Stimulated activated CD8-positive, alpha-beta memory T cell treated with anti-CD3 and anti-CD28 coated beads, Interleukin-12 subunit alpha, Interleukin-12 subunit beta, amount 100 ng/mL, for 24 hours (primary cell): Measurements from ENCODE around the gene SCAF1.

Experiments used
- DNase-seq: peaks from one replicate; pipeline ENCODE4 v3.0.0-alpha.2; 2020; ENCODE audit errors: extremely low read depth

SCAF1 gene

DNA sequence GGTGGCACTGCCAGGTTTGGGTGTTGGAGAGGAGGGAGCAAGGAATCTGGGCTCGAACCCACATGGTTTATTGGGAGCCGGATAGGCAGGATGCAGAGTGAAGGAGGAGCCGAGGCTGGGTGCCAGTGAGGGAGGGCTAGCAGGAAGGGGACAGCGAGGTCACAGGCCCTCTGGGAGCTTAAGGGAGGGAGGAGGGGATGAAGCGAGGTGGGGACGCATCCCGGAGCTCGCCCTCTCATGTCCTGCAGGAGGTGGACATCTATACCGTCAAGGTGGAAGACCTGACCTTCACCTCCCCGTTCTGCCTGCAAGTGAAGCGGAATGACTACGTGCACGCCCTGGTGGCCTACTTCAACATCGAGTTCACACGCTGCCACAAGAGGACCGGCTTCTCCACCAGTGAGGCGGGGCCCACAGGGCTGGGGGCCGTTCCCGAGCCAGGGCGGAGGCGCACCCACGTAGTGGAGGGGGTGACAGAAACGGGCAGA is 43.9 kb downstream of the SCAF1 start:
- DNase-seq = no peak

DNA sequence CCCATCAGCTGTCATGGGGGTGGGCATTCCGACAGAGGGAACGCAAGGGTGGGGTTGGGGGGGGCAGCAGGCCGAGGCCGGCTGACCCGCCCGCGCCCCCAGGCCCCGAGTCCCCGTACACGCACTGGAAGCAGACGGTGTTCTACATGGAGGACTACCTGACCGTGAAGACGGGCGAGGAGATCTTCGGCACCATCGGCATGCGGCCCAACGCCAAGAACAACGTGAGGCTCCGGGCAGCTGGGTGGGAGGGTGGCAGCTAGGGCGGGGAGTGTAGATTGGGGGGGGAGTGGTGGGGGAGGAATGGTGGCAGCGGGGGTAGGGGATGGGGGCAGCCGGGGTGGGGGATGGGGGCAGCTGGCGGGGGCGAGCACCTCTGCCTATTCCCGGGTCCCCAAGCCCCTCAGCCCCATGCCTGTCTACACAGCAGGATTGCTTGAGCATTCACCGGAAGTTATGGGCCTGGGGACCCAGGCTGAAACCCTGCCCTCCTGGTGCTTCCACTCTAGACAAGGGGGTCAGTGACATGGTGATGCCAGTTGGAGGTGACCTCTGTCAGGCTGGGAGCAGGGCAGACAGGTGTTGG is 44.6 kb downstream of the SCAF1 start:
- DNase-seq = no peak

DNA sequence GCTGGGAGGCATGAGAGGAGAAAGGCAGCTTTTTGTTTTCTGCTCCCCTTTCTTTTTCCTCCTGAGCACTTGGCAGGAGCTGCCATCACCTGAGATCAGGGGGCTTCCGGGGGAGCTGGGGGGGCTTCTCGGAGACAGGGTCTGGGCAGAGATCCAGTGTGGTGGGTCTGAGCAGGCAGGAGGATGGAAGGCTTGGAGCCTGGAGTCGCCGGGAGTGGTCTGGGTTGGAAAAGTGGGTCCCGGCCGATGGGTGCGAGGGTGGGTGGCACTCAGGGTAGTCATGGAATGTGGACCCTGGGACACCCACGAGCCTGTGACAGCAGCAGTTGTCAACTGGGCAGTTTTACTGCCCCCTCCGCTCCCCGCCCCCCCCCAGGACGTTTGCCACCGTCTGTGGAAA is 45.1 kb downstream of the SCAF1 start:
- no peak for DNase-seq

DNA sequence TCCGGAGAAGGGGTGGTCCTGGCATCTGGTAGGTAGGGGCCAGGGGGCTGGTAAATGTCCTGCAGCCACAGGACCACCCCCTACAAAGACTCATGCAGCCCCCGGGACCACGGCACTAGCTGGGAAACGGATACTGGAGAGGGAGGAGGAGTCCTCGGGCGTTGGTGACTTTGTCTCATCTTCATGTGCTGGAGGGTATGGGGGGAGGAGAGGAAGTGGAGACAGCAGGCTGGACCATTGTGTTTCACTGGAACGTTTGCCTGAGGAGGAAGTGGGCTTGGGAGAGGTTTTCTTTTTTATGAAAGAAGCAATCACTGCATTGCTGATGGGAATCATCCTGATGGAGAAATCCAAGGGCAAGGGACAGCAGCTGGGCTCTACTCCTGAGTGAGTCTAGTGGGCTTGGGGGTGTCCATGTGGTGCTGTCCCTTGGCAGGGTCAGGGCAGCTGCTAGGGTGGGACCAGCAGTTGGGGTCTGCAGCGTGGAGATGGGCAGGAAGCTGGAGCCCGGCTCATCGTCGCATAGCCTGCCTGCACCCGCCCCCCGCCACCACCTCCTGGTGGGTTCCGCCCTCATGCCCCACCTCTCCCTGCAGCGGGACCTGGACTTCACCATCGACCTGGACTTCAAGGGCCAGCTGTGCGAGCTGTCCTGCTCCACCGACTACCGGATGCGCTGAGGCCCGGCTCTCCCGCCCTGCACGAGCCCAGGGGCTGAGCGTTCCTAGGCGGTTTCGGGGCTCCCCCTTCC is 45.7 kb downstream of the SCAF1 start:
- DNase-seq = no peak

DNA sequence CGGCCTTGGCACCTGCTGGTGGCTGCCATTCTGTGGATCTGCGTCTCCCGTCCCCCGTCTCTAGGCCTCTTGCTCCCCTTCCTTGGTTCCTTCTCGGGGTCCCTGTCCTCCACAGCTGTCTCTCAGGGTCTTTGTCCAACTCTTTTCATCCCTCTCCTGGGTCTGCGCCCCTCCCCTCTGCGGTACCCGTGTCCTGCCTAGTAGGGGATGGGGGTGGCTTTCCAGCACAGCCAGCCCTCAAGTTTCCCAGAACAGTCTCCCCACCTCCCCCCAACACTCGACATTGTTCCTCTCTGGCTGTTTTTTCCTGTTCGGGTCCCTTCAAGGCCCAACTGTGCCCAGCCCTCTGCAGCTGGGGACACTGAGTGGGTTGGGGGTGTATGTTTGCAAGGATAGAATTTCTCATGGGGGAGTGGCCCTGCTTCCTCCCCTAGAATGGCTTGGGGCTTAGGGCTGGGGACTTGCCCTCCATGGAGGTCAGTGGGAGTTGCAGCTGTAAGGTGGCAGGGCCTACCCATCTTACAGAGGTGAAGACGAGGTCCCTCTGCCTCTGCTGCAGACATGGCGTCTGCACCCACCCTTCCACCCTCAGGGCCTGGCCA is 46.6 kb downstream of the SCAF1 start:
- DNase-seq = no peak

DNA sequence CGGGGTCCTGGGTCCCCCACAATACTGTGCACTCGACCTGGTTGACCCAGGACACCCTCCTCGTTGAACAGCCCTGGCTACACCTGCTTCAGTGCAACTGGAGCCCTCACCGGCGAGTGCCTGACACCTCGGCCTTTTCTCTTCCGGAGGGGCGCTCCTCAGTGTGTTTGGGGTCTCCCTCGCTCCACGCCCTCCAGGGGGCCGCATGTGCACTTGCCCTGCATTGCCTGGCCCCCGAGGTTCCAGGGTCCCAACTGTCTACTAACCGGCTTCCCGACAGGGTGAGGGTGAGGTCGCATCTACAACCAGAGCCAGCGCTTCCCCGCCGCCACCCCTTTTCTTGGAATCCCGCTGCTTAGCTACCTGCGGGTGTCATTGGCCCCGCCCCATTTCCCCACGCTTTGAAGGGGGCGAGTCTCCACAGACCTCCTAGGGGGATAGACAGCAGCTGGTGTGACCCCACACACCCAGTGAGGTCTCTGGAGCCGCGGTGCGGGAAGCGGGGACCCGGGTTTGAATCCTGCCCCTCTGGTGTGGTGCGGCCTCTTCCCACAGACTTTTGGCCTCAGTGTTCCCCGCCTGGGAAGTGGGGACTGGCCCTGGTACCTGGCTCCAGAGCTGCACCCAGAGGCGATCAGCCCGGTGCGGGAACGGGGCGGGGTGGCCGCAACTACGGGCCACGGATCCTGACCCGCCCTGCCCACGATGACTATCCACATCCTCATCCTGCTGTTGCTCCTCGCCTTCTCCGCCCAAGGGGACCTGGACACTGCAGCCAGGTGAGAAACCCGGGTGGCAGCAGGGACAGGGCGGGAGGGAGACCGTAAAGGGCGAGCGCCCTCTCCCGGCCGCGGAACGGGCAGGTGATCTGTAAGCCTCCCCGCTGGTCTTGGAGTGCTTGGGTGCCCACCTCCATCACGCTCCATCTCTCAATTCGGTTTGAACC is 47.4 kb downstream of the SCAF1 start, which contains the start of gene ADM5:
TSS of gene ADM5 (plus strand) at position 462 of the 946 bp plus-strand sequence. CDS start at position 706, 244 bp downstream.
- DNase-seq = no peak

DNA sequence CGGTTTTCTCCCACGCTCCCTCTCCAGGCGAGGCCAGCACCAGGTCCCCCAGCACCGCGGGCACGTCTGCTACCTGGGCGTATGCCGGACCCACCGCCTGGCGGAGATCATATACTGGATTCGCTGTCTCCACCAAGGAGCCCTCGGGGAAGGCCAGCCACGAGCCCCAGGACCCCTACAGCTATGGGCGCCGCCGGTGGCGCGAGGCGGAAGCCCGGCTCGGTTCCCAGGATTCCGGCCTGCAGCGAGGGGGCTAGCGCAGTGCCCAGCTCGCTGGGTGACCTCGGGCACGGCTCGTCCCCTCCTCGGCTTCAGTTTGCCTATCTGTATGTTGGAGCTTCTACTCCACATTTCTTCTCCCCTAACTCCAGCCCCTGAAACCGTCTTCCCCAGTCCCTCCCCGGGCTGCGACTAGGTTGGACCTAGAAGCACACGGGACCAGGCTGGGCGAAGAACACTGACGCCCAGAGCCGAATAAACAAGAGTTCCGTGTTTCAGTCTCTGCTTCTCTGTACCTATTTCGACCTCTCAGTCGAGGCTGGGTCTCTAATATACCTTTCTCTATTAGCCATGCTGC is 48.2 kb downstream of the SCAF1 start:
- DNase-seq = no peak

DNA sequence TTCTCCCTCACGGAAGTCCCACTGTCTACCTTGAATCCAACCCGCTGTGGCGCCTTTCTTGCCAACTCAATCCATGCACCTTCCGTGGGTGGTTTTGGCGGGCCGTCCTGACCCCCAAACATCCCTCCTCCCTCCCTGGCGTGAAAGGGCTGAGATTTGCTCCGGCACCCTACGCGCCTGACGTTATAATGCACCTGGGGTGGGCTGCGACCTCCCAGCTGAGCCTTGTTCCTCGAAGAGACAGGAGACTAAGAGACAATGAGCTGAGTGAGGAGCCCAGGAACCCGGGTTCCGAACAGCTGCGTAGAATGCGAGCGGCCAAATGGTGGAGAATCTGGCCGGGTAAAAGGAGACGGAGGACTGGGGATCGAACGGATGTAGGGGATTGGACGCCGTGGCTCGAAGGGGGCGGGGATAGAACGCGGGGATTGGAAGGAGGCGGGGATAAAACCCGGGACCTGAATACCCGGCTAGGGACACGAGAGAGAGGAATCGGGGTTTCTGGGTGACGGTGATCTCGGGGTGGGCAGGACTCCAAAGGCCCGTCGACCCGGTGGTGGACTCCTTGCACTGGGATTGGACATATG is 48.7 kb downstream of the SCAF1 start, which contains the start of gene CPT1C:
TSS of gene CPT1C (plus strand) at position 461 of the 587 bp plus-strand sequence. CDS start 1,137 bp downstream, outside the sequence.
- DNase-seq = no peak

DNA sequence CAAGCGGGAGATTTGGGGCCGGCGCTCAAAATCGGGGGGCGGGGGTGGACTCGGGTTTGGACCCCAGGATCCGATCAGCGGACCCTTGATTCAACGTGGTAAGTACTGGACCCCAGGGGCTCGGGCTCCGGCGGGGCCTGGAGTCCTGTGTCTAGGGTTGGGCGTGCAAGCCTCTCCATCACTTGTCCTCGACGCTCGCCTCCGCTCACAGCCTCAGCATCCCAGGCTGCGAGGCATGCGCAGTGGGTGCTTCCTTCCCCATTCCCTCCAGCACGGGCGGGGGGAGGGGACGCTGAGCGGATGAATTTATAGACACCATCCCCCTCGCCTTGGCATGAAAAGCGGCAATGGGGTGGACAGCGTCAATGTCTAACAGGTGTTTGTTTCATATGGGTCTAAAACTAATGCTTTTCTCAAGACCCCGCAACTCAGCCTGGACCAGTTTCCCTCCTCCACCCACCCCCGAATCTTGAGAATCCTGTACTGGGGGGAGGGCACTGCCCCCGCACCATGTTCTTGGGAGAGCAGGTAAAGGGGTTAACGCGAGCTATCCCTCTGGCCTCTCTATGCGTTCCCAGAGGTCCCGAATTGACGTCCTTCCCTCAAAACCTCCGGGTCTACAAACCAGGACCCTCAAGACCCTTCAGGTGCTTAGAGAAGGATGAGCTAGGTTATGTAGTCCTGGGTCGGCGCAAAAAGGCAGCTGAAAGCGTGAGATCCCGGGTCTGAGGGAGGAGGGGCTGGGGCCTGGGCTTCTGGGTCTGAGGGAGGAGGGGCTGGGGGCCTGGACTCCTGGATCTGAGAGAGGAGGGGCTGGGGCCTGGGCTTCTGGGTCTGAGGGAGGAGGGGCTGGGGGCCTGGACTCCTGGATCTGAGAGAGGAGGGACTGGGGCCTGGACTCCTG is 49.5 kb downstream of the SCAF1 start:
- no peak for DNase-seq

DNA sequence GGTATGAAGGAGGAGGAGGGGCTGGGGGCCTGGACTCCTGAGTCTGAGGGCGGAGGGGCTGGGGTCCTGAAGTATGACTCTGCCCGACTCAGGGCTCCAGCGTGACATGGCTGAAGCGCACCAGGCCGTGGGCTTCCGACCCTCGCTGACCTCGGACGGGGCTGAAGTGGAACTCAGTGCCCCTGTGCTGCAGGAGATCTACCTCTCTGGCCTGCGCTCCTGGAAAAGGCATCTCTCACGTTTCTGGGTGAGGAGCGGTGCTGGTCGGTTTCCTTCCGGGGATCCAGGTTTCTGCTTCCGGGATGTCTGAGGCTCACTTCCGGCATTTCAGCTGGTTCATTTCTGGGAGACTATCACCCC is 50.1 kb downstream of the SCAF1 start:
- DNase-seq = no peak

DNA sequence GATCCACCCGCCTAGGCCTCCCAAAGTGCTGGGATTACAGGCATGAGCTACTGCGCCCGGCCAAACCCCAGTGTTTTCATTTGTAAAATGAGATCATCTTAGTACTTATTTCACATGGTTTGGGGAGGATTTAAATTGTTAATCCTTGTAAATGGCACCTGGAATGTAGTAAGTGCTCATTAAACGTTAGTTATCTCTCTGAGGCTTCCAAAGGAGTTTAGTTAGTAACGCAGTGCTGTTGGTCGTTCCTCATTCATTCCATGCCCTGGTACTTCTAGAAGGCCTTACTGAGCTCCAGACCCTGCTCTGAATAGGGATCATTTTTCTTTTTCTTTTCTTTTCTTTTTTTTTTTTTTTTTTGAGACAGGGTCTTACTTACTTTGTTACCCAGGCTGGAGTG is 54.1 kb downstream of the SCAF1 start:
- DNase-seq = no peak

DNA sequence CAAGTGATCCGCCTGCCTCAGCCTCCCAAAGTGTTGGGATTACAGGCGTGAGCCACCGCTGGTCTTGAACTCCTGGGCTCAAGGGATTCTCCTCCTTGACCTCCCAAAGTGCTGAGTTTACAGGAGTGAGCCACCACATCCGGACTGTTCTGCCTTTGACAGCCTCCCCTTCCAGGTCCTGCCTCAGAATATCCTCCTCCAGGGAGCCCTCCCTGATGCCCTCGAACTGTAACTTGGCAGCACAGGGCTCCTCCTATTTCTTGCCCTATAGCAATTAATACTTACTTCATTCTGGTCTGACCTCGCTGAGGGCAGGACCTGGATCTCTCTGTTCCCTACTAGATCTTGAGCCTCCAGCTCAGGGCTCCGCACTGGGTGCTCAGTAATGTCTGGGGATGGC is 54.9 kb downstream of the SCAF1 start:
- no peak for DNase-seq

DNA sequence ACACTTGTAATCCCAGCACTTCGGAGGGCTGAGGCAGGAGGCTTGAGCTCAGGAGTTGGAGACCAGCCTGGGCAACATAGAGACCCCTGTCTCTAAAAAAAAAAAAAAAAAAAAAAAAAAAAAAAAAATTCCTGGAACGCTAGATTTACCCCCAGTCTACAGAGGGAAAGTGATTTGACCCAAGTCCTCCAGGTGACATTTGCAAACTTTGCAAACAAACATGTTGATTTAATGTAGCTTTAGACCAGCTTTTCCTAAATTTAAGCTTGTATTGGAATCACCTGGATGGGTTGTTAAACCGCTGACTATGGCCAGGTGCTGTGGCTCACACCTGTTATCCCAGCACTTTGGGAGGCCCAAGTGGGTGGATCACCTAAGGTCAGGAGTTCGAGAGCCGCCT is 57.4 kb downstream of the SCAF1 start:
- DNase-seq = no peak

DNA sequence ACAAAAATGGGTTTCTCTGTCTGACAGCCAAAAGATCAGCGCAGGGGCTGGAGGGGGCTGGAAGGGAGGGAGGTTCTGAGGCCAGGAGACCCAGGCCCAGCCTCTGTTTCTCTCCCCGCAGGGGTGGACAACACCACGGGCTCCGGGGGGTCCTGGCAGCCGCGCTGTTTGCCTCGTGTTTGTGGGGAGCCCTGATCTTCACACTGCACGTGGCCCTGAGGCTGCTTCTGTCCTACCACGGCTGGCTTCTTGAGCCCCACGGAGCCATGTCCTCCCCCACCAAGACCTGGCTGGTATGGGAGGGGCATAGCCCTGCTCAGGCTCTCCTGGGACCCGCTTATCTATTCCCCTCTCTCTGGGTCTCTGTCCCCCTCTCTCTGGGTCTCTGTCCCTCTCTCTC is 58.6 kb downstream of the SCAF1 start:
- DNase-seq = no peak

DNA sequence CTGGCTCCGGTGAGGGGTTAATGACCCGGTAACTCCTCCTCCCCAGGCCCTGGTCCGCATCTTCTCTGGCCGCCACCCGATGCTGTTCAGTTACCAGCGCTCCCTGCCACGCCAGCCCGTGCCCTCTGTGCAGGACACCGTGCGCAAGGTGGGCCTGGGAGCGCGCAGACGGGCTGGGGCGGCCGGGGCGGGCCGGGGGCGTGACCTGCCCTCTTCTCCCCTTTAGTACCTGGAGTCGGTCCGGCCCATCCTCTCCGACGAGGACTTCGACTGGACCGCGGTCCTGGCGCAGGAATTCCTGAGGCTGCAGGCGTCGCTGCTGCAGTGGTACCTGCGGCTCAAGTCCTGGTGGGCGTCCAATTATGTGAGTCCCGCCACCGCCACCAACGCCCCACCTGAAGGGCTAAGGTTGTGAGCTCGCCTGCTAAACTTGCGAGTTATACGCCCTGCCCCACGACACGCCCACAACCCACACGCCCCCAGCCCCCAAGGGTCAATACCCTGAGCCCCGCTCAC is 59.3 kb downstream of the SCAF1 start:
- no peak for DNase-seq

DNA sequence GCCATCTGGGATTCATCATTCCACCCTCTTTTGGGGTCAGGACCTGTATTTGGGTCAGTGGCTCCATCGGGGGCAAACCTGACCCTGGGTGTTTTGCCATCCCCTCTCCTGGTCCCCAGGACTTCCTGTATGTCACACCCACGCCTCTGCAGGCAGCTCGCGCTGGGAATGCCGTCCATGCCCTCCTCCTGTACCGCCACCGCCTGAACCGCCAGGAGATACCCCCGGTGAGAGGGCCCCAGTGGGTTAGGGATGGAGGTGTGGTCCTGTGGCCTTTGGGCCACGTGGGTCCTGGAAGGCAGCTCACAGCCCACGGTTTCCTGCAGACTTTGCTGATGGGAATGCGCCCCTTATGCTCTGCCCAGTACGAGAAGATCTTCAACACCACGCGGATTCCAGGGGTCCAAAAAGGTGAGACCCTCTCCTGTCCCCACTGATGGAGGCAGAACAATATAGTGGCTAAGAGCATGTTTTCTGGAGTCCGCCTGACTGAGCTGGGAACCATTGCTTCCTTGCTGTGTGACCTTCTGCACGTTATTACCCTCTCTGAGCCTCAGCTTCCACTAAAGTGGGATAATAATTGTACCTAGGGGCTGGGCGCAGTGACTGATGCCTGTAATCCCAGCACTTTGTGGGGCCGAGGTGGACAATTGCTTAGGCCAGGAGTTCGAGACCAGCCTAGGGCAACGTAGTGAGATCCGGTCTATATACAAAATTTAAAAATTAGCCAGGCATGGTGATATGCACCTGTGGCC is 63.1 kb downstream of the SCAF1 start:
- DNase-seq = no peak

DNA sequence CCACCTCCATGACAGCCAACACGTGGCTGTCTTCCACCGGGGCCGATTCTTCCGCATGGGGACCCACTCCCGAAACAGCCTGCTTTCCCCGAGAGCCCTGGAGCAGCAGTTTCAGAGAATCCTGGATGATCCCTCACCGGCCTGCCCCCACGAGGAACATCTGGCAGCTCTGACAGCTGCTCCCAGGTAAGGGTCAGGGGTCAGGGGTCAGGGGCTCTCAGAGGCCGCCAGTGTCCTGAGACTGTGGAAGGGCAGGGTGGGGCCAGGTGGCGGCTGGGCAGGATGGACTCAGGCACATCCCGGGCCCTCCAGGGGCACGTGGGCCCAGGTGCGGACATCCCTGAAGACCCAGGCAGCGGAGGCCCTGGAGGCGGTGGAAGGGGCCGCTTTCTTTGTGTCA is 63.9 kb downstream of the SCAF1 start:
- DNase-seq = no peak
